ENCODE results near the gene CCRL2. TPM values are rescaled to one million over a fixed set of nuclear protein-coding genes. Genes with fewer than 3 reads are reported as not detected.

The CCRL2 gene
- total RNA-seq, 1 experiment from 2014 or later = not detected

- no peaks in the 10 kb centered on the region for H3K9me3 ChIP-seq (ENCODE audit: control insufficient read depth, low read depth, low read length)
- DNase-seq = no peak
- no peaks in the 10 kb centered on the region for H4K20me1 ChIP-seq (ENCODE audit: control insufficient read depth, insufficient read depth, insufficient read length)
- no peak overlapping the region for H3K14ac ChIP-seq (ENCODE audit: insufficient read depth, low read length)
- H2AFZ ChIP-seq (ENCODE audit: low read length) = no peak overlapping the region
- no peak overlapping the region for H2AK5ac ChIP-seq (ENCODE audit: insufficient read length, low read length)
- H3T11ph ChIP-seq (ENCODE audit: low read length) = no peak overlapping the region
- H3K9ac ChIP-seq (ENCODE audit: extremely low read depth, insufficient read length, low read length) = no peak overlapping the region
- H3K23me2 ChIP-seq (ENCODE audit: insufficient read length, low read depth, low read length, poor library complexity, severe bottlenecking) = peaks cover 2% of the 10 kb centered on the region
- H3K18ac ChIP-seq (ENCODE audit: insufficient read length, low read depth, low read length) = no peak overlapping the region
- no peak overlapping the region for H2BK15ac ChIP-seq (ENCODE audit: low read depth, low read length)
- H3K36me3 Mint-ChIP-seq (ENCODE audit: insufficient read depth in 1 of 3, low read depth in 3 of 3) = no peaks in the 10 kb centered on the region
- no peak overlapping the region for H2BK5ac ChIP-seq (ENCODE audit: insufficient read length, low read length)
- H3K27ac ChIP-seq (ENCODE audit: insufficient read length, low read depth, low read length) = no peak overlapping the region
- no peak overlapping the region for H3K56ac ChIP-seq (ENCODE audit: insufficient read length, low read depth, low read length)
- H3K4me1 Mint-ChIP-seq = peaks cover 10 to 13% of the 10 kb centered on the region in 2 experiments
- no peak overlapping the region for H4K8ac ChIP-seq (replicated peaks; ENCODE audit: insufficient read length, low read depth, low read length)
- H3K9me3 Mint-ChIP-seq = no peaks in the 10 kb centered on the region
- no peak overlapping the region for H3K4me3 Mint-ChIP-seq
- H2BK120ac ChIP-seq (ENCODE audit: low read depth, low read length, poor library complexity, severe bottlenecking) = no peak overlapping the region
- H3K4me1 ChIP-seq (ENCODE audit: insufficient read depth, low read length) = peaks cover 4% of the 10 kb centered on the region
- no peak for TF ChIP-seq CTCF (conservative IDR thresholded peaks at IDR 0.05)
- H3K79me1 ChIP-seq (ENCODE audit: insufficient read depth, low read depth, low read length, poor library complexity, severe bottlenecking) = no peaks in the 10 kb centered on the region
- H3K79me2 ChIP-seq (ENCODE audit: insufficient read depth, low read length) = no peaks in the 10 kb centered on the region
- no peak overlapping the region for H4K91ac ChIP-seq (ENCODE audit: insufficient read length, low read depth, low read length)
- no peak overlapping the region for H2BK12ac ChIP-seq (ENCODE audit: insufficient read length, low read depth, low read length)
- no peak overlapping the region for H2BK20ac ChIP-seq (ENCODE audit: low read depth, low read length, poor library complexity, severe bottlenecking)
- H4K5ac ChIP-seq (ENCODE audit: insufficient read length, low read depth, low read length) = no peak overlapping the region
- no peak overlapping the region for H3K4ac ChIP-seq (ENCODE audit: low read depth, low read length)
- H3K27me3 ChIP-seq (ENCODE audit: insufficient read depth, low read length) = no peaks in the 10 kb centered on the region
- no CpG with 5 or more reads among the region's 10 CpGs for WGBS (ENCODE audit: extremely low coverage, insufficient read length, low lambda C conversion rate)
- no peak overlapping the region for H3K23ac ChIP-seq (ENCODE audit: insufficient read length, low read depth, low read length)
- H3K4me2 ChIP-seq (ENCODE audit: insufficient read depth, insufficient read length, low read length) = no peak overlapping the region
- peaks cover 20% of the 10 kb centered on the region for H3K27me3 Mint-ChIP-seq (ENCODE audit: low read depth)
- no peak overlapping the region for H3K27ac Mint-ChIP-seq
These were observed 35.3 kb upstream of the CCRL2 start for GRCh38 chr3:46371519-46372340.

All from H9 (cell line).